HG02885 (cell line): Measurements from ENCODE around the gene BBS1.
"Not testable (repeated sequence)": the region's sequence is repeated elsewhere in the genome, so short reads cannot be mapped to it uniquely, and the experiment has no call there.

Experiments used
- ATAC-seq: cut with Tn5 transposase; IDR thresholded peaks from one replicate; pipeline ENCODE4 v1.9.1; 2021; ENCODE audit warnings: mild to moderate bottlenecking; ENCODE audit not compliant: unreplicated experiment, poor library complexity

BBS1 gene

DNA sequence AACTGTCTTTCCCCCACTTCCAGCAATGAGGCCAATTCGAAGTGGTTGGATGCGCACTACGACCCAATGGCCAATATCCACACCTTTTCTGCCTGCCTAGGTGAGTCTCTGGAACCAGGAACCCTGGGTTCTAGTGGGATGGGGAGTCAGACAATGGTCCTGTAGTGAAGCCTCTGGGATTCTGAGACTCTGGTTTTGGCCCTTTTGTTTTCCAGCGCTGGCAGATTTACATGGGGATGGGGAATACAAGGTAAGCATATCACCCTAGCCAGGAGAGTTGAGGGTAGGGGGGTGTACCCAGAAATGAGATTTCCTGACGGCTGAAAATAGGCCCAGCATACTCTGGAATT lies 530 bp downstream of the BBS1 start:
- ATAC-seq: no peak

DNA sequence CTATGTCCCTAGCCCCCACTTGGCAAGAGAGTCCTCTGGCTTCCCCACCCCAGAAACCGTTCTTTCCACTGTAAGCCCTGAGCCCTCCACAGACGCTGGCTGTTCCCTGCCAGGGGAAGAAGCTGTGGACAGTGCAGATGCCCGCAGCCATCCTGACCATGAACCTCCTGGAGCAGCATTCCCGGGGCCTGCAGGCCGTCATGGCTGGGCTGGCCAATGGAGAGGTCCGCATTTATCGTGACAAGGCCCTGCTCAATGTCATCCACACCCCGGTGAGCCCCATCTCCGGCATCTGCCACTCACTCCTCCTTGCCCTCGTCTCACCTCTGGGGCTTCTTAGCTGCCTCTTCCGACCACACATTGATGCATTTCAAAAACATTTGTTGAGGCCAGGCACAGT lies 13.2 kb downstream of the BBS1 start:
- ATAC-seq: no peak

DNA sequence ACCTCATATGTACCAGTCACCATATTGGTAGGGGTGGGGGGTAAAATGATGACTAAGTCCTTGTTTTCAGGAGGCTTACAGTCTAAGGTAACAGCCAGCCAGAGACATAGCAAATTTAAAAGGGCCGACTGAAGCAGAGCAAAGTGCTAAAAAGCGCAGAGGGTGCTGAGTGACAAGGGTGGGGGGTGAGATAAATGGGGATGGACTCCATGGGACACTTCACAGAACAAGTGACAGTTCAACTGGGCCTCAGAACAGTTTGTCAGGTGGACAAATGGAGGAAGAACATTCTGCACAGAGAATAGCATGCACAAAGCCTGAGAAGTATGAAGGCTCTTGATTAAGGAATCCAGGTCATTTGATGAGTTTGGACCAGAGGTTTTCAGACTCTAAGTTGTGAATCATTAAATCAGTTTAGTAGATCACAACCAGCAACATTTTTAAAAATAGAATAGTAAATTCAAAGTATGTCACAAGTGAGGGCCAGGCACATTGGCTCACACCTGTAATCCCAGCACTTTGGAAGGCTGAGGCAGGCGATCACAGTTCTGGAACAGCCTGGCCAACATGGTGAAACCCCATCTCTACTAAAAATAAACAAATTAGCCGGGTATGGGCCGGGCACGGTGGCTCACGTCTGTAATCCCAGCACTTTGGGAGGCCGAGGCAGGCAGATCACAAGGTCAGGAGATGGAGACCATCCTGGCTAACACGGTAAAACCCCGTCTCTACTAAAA lies 14.0 kb downstream of the BBS1 start:
- no peak for ATAC-seq

DNA sequence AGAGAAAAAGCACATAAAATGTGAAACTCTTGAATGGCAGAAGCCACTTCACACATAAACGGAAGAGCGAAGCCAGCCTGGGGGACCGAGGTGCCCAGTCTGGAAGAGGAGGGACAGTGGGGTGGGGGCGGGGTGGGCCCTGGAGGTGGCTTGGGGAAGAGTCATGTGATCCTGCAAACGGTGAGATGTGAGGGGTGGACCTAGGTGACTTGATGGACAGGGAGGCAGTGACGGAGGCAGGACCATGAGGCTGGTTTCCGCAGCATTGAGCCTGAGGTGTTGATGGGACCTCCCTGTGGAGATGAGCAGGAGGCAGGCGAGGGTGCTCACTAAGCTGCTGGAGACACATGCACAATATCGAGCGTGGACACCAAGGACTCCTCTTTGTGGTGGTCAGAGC lies 18.6 kb downstream of the BBS1 start:
- ATAC-seq: no peak

DNA sequence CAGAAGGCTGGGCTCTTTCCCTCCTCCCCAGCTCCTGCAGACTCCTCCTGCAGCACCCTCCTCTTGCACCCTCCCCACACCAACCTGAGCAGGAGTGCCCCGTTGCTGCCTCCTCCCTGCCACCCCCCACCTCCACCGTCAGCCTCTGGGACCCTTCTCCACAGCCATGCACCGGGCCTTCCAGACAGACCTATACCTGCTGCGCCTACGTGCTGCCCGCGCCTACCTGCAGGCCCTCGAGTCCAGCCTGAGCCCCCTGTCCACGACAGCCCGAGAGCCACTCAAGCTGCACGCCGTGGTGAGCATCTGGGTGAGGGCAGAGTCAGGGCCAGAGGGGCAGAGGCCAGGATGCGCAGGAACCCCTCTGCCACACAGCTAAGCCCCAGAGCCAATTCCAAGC lies 19.2 kb downstream of the BBS1 start:
- no peak for ATAC-seq

DNA sequence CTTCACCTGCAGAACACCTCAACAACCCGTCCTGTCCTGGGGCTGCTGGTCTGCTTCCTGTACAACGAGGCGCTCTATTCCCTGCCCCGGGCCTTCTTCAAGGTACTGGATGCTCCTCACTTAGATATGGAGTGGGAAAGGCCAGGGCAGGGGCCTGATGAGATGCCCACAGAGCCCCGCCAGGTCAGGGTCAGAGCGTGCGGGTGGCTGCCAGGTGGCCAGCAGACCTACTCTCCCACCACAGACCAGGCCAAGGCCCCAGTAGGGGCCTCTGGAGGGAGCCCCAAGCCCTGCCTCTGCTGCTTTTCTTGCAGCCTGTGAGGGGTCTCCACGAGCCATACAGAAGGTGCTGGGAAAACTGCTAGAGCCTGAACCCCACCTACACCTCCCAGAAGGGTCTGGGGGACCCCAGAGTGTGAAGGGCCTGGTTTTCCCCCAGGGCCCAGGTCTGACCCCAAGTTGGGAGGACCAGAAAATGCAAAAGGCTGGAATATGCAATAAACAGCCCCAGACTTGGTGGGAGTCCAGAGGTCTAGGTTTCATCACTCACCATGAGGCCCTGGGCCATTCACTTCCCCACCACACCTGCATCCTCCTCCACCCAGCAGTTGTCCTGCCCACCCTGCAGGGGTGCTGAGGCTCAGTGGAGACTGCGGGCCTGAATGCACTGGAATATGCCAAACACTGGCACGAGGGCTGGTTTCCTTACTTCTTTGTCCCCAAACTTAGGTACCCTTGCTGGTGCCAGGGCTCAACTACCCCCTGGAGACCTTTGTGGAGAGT lies 20.7 kb downstream of the BBS1 start:
- no peak for ATAC-seq

DNA sequence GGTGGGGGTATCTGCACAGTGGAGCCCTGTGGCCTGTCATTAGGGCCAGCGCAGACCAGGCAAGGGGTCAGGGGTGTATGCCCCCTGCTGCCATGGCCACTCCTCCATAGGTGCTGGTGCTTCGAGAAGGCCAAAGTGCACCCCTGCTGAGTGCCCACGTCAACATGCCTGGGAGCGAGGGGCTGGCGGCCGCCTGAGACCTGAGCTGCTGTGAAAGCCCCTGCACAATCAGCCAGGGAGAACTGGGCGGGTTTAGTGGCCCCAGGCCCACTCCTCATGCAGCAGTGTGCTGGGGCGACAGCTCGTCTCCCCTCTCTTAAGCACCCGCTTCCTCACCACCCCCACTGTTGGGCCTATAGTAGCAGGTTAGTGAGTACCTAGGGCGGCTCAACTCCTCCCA lies 21.4 kb downstream of the BBS1 start:
- no peak for ATAC-seq

DNA sequence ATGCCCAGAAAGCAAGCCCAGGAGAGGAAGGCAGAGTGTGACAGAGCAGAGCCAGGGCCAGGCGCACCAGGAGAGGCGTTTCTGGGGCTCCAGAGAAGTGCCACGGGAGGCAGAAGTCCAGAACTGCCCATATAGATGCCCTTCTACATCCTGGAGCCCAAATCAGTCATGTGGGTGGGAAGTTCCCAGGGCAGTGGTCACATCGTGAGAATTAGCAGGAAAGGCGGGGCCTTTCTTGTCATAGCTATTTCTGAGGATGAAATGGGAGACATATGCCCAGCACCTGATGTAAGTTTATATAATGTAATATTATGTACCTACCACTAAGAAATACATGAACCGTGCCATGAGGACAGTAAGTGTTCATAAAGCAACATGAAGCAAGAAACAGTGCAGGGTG lies 22.3 kb downstream of the BBS1 start:
- no peak for ATAC-seq

DNA sequence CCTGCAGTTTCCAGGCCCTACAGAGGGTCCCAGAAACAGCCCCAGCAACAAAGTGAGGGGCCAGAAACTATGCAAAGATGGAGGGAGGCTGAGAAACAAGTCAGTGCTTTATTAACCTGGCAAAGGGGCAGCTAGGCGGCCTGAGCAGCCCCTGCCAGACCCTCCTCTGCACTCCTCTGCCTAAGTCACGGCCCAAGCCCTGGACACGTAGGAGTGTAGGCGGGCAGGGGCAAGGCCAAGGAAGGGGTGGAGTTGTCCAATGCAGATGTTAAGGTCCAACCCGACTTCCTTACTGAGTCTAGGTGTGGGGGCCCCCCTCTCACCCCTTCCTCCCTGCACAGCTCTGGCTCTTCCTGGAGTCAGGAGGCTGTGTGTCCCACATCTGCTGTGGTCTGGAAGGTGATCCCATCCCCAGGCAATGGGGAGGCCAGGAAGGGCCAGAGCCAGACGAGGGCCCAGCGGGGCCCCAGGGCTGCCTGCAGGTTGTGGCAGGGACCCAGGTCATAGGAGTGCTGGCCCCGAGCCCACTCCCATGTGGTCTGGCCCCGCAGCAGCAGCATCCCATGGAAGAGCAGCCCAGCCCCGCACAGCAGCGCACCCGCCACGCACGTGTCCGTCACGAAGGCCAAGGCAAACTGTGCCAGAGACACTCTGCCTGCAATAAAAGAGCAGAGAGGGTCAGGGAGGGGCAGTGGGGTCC lies 28.9 kb downstream of the BBS1 start:
- ATAC-seq: no peak

DNA sequence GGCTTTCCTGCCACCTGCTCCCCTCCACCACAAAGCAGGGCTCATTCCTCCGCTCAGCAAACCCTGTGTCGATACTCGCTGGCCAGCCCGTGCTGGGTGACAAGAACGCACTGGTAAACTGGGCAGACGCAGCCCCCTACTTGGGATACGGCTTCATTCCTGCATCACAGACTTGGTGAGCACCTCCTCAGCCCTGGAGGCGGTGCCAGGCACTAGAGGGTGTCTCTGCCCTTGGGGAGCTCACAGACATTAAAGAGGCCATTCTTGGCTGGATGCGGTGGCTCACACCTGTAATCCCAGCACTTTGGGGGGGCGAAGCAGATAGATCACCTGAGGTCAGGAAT lies 29.4 kb downstream of the BBS1 start:
- ATAC-seq: no peak

DNA sequence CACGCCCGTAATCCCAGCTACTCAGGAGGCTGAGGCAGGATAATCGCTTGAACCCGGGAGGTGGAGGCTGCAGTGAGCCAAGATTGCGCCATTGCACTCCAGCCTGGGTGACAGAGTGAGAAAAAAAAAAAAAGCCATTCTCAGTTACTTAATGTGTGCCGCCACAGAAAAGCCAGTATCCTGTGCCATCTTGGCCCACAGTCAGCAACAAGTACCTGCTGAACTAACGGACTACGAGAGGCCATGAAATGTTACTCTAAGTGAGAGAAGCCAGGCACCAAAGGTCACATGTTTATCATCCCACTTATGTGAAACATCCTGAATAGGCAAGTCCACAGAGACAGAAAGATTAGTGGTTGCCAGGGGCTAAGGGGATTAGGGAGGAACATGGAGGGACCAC lies 30.2 kb downstream of the BBS1 start:
- not testable (repeated sequence) for ATAC-seq

DNA sequence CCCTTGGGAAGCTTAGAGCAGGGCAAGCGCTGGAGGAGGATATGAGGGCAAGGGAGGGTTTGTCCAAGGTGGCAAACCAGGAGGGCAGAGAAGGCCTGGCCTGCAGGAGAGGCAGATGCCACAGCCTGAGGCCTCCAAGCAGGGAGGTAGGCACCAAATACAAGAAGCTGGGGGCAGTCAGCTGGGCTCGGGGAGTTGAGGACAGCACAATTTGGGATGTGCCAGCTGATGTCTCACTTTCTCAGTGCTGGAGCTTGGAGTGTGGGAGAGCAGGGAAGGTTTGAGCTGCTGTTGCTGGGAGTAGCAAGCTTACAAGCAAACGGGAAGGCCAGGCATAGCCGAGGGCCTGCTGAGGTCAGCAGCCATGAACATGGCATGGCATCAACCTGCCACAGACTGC lies 31.5 kb downstream of the BBS1 start:
- ATAC-seq: no peak

DNA sequence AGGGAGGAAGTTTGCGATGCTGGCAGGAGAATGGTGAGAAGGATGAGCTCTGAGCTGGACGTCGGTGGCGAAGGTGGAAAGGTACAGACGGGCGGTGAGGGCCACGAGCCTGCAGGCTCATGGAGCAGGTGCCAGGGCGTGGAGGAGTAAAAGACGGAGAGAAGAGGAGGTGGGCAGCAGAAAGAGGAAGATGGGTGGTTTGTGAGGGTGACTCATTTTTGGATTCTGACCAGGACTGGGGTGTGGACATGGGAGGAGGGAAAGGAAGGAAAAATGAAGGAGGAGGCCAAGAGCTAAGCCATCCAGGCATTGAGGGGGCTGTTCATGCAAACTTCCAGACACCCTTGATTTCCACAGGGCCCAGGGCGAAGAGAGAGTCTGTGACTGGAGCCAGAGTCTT lies 31.9 kb downstream of the BBS1 start:
- ATAC-seq: no peak

DNA sequence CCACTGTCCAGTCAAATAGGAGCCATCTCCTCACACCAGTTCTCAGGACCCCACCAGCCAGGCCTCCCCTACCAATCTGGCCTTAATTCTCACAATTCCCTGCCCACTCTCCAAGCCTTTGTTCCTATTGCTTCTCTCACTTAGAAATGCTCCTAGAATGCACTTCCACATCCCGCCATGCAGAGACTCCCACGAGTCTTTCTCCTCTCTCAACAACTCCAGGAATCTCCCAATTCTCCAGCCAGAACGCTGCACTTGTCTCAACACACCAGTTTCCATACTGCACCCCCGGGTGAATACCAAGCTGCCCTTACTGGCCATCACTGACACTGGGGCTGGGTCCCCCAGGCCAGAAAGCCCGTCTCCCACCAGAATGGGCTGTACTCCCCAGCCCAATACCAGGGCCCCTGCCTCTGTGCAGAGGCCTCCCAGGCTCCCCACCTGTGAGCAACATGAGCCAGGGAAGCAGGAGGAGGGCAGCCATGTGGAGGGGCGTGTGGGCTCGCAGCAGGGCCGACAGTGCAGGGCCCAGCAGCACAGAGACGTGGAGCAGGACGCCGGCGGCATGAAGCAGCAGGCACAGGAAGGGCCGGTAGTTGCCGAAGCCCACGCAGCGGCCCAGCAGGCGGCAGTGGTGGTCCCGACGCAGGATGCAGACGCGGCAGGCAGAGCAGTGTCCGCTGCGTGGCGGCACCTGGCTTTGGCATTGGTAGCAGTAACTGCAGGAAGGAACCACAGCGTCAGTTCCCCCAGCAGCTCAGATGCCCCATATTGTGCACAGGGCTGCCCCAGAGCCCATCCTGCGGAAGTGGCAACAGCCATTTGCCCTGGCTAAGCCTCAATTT lies 33.0 kb downstream of the BBS1 start:
- no peak for ATAC-seq

DNA sequence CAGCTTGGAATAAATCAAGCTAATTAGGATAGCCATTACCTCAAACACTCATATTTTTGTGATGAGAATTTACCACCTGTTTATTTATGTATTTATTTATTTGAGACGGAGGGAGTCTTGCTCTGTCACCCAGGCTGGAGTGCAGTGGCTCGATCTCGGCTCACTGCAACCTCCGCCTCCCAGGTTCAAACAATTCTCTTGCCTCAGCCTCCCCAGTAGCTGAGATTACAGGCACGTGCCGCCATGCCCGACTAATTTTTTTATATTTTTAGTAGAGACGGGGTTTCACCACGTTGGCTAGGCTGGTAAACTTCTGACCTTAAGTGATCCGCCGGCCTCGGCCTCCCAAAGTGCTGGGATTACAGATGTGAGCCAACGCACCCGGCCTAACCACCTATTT lies 34.5 kb downstream of the BBS1 start:
- not testable (repeated sequence) for ATAC-seq

DNA sequence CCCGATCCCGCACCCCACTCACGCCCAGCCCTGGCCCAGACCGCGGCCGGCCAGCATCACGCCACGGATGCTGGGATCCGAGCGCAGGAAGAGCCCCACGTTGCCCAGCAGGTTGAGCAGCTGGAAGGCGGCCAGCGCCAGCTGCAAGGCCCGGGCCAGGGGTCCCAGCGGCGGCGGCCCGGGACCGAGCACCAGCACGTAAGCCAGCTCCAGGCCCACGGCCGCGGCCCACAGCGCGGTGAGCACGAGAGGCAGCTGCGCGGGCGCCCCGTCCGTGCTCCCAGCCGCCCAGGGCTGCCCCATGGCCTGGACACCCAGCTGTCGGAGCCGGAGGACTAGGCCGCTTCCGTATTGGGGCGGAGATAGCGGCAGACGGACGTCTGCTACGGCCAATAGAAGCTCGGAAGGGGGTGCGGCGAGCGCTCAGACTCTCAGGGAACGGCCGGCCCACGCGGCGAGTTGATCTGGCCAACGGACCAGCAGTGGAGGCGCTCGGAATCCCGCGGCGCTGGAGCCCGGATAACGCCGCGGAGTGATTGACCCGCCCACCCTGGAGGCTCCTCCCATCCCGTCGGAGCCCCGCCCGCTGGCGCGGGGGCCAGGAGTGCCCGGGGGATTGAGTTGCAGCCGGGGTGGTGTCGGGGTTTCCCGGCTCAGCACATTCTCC lies 35.4 kb downstream of the BBS1 start, which contains the start of gene ZDHHC24:
Gene ZDHHC24, minus strand, starts transcription at position 348 of the 667 bp plus-strand sequence. Its CDS starts 45 bp downstream, at position 303.
- ATAC-seq: peak; percentile 85

DNA sequence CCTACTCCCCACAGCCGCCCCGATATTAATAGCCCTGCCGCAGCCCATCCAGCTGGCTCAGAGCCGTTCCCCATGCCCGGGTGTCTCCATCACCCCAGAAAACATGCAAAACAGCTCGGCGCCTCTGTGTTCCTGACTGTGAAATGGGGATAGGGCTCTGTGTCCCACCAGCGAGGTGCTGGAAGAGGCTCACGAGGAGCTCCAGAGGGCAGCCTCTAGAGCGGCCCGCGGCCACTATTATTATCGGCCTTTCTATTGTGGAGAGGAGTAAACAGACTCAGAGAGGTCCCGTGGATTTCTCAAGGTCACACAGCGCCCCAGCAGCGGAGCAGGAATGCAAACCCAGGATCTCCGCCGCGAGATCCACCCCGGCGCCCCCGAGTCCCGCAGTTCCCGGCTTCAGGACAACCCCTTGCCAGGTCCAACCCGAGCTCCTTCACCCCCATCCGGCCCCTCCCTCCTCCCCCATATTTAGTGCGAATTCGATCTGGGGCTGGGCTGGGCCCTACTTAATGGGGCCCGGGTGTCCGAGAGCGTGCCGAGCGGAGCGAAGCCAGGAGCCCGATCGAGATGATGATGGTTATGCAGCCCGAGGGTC lies 36.0 kb downstream of the BBS1 start, which contains the start of gene ACTN3:
Gene ACTN3, plus strand, starts transcription at position 536 of the 598 bp plus-strand sequence. Its CDS starts 35 bp downstream, at position 571.
- ATAC-seq: no peak

DNA sequence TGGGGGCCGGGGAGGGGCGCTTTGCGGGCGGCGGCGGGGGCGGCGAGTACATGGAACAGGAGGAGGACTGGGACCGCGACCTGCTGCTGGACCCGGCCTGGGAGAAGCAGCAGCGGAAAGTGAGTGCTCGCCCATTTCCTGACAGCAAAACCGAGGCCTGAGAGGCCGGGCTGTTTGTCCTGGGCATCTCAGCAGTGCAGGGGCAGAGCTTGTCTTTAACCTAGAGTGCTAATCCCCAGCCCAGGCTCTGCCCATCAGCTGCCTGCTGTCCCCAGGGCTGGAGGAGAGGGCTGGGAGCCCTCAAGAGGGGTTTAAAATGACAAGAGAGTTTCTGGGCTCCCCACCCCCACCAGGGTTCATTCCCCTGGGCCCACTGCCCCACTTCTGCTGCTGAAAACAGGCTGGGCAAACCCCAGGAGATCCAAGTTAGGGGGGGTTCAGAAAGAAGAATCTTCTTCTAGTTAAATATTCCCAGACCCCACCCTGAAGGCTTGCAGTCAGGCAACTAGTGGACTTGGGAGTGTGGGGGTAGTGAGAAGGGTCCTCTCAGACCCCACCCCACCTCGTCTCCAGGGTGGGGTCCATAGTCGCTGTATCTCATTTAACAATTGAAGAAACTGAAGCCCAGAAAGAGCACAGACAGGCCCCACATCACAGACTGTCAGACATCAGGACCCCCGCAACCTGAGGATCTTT lies 36.7 kb downstream of the BBS1 start:
- ATAC-seq: no peak

DNA sequence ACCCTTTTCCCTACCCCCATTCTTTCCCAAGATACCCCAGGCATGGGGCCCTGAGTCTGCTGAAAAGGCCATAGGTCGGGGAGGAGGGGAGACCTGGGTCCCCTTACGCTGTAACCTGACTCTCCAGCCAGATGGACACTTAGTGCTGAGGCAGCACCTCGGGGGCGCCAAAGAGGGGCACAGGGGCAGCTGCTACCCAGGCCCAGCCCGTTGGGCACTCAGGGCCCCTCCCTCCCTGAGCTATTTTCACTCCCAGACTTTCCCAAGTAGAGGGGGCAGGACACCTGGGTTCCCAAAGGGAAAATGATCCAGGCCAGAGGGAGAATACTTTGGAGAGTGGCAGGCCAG lies 37.2 kb downstream of the BBS1 start:
- no peak for ATAC-seq
